Activated CD8-positive, alpha-beta memory T cell treated with anti-CD3 and anti-CD28 coated beads, Interleukin-2, amount 50 U/mL, for 24 hours (primary cell): ENCODE results near the gene ABI2.
"Not testable (repeated sequence)": the region's sequence is repeated elsewhere in the genome, so short reads cannot be mapped to it uniquely, and the experiment has no call there.

ENCODE experiments used
- DNase-seq: peaks from one replicate; pipeline ENCODE4 v3.0.0-alpha.2; 2020; ENCODE audit errors: extremely low read depth

The ABI2 gene

DNA sequence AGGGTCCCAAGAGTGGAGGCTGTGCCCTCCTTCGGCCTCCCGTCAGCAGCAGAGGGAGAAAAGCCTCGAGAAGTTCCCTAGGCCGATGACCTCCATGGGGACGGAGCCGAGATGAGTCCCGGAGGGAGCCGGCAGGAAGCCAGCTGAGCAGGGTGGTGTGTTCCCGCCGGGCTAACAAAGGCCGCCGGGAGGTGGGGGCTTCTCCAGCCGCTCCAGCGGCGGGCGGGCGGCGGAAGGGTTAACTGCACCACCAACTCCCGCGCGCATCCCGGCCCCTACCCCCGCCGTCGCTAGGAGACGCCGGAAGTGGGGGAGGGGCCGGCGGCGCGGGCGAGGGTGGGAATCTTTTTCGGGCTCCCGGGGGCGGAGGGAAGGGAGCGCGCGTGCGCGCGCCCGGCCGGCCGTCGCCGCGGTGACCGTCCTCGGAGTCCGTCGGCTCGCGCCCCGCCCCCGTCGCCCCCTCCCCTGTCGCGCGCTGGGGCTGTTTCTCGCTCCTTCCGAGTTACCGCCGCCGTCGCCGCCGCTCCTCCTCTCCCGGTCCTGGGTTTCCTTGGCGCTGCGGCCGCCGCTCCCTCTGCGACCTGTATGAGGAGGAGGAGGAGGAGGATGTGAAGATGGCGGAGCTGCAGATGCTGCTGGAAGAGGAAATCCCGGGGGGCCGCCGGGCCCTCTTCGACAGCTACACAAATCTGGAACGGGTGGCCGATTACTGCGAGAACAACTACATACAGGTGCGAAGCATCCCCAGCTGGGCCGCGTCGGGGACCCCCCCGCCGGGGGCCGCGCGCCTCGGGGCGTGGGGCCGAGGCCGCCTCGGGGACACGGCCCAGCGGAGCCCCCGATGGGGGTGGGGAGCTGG, at the start of gene ABI2:
Gene ABI2 (plus strand): TSS at position 494 of the 859 bp plus-strand sequence. CDS start 121 bp downstream, at position 615.
- peak; percentile 21 for DNase-seq

DNA sequence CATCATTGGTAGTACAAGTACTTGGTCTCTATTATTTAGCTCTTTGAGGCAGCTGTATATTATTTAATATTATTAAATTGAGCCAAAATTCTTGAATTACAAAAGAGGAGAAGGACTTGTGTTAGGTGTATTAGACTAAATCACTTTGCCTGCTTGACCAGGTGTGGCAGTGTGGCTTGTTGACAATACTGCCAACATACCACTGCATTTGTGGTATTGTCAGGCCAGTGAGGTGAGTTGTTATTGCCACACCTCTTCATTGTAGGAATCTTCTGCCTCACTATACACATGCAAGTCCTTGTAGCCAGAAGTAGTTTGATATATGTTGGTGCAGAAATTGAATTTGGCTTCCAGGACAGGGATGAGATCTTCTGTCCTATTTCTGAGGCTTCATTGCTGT, 48.9 kb upstream of the ABI2 start:
- no peak for DNase-seq

DNA sequence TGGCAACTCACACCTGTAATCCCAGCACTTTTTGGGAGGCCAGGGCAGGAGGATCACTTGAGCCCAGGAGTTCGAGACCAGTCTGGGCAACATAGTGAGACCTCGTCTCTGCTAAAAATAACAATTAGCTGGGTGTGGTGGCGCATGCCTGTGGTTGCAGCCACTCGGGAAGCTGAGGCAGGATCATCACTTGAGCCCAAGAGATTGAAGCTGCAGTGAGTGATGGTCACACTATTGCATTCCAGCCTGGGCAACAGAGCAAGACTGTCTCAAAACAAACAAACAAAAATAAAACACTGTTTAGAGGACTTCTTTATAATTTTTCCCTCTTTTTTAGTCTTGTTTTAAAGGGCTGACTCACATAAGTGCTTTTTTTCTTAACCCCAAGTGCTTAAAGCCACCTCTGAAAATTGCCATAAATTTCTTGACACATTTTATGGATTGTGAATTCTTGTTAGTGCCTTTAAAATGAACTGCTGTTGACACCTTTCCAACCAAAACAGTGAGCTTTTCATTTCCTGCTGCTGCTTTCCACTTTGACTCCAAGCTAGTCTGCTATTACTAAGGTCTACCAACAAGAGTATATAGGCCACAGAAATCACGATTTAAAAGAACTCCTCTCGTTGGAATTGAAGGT, 47.6 kb upstream of the ABI2 start:
- DNase-seq: no peak

DNA sequence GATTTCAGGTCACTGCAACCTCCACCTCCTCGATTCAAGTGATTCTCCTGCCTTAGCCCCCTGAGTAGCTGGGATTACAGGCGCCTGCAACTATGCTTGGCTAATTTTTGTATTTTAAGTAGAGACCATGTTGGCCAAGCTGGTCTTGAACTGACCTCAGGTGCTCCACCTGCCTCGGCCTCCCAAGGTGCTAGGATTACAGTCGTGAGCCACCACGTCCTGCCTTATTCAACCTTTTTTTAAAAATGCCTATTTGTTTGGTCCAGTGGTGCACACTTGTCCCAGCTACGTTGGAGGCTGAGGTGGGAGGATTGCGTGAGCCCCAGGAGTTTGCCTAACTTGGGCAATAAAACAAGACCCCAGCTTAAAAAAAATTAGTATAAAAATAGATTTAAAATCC, 46.1 kb upstream of the ABI2 start:
- DNase-seq: no peak

DNA sequence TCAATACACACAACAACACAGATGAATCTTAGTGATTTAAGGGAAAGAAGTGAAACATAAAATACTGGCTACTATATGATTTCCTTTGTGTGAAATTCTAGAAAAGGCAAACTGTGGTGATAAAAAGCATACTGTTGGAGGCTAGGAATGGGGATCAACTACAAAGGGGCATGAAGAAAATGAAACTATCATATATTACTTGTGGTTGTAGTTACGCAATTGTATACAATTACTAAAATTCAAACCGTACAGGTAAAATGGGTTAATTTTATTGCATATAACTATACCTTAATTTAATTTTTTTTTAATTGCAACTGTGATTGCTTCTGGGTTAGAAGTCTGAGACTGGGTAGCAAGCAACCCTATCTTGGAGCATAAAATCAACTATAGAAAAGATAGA, 41.7 kb upstream of the ABI2 start:
- DNase-seq: no peak

DNA sequence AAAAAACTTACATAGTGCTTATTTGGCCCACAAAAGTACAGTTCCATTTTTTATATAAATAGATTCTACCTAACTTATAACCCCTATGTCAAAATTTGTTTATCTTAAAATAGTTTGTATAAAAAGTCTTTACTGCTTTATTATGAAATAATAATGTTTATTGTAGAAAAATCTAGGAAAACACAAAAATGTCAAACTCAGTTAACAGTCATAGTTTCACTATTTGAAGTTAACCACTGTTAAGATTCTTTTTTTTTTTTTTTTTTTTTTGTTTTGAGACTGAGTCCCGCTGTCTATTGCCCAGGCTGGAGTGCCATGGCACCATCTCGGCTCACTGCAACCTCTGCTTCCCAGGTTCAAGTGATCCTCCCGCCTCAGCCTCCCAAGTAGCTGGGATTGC, 26.5 kb upstream of the ABI2 start:
- no peak for DNase-seq

DNA sequence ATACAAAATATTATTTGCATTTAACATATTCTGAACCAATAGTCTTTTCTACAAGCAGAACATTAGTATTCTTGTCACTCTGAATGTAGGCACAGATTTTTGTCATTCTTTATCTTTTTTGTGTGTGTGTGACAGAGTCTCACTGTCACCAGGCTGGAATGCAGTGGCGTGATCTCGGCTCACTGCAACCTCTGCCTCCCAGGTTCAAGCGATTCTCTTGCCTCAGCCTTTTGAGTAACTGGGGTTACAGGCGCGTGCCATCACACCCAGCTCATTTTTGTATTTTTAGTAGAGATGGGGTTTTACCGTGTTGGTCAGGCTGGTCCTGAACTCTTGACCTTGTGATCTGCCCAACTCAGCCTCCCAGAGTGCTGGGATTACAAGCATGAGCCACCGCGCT, 25.6 kb upstream of the ABI2 start:
- not testable (repeated sequence) for DNase-seq

DNA sequence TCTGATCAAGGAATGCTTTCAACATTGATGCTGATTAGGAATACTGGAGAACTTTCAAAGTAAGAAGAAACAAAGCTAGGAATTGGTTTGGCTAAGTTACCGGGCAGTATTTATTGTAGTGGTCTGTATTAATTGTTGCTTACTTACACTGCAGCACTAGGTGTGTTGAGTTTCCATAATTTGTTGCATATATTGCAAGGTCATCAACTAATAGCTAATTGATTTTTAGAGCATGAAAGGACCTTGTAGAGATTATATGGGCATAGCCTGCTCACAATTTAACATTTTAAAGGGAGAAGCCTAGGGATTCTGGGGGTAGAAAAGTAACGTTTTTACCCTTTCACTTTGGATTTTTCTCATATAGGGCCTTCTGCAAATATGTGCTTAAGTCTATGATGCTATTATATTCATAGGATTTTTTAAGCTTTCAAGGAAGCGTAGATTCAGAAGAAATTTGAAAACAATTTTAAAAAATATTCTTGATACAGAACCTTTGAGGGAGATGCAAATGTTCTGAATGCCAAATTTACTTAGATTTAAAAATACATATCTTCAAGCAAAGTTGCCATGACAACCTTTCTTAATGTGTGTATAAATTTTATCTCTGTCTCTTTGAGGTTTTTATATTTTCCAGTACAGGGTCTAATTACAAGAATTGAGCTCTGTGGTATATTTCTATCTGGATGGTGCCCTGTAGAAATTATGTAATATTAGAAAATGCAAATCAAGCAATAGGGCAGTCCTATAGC, 17.3 kb upstream of the ABI2 start:
- no peak for DNase-seq

DNA sequence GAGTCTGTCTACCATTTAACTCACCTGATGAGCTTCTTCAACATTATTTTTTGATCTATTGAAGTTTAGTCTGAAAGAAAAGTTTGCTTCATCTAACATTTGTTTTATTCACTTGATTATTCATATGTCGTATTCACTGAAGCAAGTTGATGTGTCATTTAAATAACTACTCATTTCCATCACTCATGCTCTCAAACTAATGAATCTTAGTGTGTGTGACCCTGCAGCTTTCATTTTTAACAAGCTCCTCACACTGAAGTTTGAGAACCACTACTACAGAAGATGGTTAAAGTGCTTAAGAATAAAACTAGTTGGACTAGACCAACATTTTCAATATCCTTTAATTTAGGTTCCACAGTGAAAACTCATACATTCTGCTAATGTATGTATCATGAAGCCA, 1.8 kb upstream of the ABI2 start:
- DNase-seq: no peak

DNA sequence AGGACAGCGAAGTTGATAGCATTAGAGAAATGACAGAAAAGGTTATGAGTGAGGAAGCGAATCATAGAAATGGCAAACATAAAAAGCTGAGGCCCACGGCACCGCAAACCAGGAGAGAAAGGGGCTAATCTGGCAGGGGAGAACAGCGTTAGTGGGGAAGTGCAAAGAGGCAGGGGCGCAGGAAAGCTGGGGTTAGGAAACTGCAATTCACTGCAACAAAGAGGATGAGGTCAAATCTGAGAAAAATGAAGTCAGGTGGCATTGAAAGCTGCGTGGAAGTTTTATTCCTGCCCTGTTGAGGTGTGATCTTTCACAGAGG, 653 bp upstream of the ABI2 start:
- no peak for DNase-seq

DNA sequence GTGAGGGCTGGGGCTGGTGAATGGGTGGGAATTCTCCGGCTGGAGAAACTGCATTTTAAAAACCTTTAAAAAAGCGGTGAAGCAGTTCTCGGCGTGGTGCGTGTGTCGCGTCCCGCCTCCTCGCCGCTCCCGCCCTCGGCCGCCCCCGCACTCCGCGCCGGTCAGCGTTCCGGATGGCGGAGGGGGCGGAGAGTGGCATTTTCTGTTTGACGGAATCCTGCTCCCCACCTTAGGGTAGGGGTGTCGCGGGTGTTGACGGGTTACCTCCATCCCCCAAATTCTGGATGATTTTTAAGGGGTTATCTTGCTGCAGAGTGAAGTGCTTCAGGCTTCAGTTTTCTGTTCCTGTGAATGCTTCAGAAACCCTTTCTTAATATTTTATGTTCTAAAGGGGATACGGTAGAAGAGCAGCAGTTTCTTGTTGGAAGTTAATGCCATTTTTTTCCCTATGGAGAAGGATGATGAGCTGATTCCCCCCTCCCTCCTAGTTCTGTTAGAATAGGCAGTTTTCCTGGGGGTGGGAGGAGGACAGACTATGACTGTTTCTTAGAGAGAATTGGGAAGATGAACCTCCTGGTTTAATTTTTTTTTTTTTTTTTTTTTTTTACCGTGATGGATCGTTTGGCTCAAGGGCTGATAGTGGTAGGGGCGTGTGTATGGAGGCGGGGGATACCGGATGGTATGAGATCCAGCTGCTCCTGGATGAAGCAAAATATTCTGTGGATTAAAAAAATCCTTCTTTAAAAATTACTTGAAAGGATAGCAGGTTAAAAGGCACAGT, 756 bp downstream of the ABI2 start:
- DNase-seq: no peak

DNA sequence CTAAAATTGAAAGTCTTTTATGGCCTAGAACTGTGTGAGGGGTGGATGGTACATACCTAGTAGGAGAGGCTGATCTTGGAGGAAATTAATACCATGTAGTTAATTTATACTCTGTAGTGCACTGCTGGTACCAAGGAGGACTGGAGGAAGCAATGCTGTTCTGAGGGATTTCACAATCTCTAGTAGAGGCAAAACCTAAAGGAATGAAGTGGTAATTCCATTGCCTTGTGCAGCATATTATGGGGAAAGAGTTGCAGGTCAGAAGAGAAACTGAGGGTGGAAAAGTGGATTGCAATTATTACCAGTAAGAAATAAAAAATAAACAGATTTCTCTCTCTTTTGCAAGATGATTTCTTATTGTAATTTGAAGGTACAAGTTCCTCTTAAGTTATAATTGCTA, 2.2 kb downstream of the ABI2 start:
- no peak for DNase-seq

DNA sequence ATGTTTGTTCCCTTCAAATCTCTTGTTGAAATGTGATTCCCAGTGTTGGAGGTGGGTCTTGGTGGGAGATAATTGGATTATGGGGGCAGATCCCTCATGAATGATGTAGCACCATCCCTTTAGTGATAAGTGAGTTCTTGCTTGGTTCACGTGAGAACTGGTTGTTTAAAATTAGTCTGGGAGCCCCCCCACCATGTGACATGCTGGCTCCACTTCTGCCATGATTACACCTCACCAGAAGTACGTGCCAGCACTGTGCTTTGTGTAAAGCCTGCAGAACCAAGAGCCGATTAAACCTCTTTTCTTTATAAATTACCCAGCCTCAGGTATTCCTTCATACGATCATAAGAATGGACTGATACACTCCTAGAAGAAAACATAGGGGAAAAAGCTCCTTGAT, 10.1 kb downstream of the ABI2 start:
- DNase-seq: no peak

DNA sequence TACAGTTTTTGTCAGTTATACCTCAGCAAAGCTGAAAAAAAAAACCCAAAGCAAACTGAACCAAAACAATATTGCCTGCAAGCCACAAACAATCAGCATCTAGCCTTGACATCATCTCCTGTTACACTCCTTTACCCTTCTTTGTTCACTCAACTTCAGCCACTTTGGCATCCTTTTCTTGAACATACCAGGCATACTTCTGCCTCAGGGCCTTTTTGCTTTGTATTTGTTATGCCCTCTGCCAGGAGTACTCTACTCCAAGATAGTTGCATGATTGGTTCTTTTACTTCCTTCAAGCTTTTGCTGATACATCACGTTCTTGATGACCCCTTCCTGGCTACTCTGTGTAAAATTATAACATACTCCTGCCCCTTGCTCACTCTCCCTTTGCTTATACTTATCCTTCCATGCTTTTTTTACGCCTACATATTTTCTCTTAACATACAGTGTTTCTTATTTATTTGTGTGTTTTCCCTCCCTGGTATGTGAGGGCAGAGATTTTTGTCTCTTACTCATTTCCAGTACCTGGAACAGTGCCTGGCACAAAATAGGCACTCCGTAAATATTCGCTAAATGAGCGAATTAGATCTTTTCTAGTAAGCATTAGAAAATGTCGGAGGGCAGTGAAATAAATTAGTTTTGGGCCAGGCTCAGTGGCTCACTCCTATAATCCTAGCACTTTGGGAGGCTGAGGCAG, 12.7 kb downstream of the ABI2 start:
- DNase-seq: no peak

DNA sequence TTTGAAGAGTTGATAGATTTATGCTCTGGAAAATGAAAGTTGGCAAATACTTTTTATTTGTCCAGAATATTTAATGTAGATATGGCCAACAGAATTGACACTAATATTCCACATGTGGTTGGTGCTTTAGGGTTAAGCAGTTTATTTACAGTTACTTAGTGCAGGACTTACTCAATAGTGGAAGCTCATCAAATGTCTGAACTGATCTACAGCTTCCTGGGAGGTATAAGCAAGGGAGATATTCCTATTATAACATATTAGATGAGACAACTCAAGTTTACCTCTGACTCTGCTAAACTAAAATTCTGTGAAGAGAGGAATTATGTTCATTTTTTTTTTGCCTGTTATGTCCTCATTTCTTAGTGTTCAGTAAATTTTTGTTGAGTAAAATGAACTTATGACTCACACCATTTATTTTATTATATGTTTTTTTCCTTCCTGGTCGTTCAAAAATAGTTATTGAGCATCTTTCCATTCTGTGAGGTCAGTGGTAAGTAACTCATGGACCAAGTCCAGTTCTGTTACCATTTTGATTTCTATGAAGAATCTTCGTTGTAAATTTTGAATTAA, 13.6 kb downstream of the ABI2 start:
- no peak for DNase-seq

DNA sequence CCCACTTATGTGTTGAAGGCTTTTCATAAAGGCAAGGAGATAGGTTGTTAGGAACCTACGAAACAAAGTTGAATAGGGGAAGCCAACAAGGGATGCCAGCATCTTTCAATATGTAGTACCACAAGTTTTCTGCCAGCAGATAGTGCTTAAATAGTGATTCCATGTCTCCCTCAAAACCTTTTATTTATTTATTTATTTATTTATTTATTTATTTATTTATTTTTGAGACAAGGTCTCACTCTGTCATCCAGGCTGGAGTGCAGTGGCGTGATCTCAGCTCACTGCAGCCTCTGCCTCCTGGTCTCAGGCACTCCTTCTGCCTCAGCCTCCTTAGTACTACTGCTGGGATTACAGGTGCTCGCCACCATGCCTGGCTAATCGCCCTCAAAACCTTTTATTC, 14.2 kb downstream of the ABI2 start:
- not testable (repeated sequence) for DNase-seq

DNA sequence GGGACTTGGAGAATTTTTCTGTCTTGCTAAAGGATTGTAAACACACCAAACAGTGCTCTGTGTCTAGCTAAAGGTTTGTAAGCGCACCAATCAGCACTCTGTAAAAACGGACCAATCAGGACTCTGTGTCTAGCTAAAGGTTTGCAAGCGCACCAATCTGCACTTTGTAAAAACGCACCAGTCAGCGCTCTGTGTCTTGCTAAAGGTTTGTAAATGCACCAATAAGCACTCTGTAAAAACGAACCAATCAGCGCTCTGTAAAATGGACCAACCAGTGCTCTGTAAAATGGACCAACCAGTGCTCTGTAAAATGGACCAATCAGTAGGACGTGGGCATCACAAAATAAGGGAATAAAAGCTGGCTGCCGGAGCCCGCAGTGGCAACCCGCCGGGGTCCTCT, 16.5 kb downstream of the ABI2 start:
- DNase-seq: no peak

DNA sequence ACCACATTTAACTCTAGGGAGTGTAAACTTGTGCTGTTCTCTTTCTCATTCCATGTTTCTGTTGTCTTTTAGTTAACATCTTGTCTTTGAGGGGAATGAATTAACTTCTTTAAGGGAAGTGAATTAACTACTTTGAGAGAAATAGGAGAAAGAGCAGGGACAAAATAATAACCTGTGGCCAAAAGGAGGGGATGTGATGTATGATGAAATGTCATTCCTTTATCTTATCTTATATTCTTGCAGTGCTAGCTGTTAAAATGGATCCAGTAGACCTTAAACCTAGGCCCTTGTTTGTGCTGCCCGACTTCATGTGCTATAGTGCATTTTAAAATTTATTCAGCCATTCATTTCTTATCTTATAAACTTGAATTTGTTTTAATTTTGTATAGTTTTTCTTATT, 18.4 kb downstream of the ABI2 start:
- no peak for DNase-seq

DNA sequence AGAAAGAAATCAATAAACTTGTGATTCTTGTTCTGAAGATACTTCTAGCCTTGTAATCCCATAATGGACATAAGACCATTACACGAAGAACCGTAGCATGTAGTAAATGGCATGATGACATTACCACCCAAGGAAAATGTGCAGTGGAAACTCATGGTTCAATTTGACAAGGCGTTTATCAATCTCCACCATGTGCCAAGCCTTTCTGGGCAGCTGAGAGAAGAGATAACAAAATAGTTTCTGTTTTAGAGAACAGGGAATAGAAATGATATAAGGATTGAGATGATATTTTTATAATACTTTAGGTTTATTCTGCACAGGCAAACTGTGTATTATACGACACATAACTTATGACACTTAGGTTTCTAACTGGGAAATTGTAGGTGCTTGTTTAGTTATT, 19.2 kb downstream of the ABI2 start:
- DNase-seq: no peak

DNA sequence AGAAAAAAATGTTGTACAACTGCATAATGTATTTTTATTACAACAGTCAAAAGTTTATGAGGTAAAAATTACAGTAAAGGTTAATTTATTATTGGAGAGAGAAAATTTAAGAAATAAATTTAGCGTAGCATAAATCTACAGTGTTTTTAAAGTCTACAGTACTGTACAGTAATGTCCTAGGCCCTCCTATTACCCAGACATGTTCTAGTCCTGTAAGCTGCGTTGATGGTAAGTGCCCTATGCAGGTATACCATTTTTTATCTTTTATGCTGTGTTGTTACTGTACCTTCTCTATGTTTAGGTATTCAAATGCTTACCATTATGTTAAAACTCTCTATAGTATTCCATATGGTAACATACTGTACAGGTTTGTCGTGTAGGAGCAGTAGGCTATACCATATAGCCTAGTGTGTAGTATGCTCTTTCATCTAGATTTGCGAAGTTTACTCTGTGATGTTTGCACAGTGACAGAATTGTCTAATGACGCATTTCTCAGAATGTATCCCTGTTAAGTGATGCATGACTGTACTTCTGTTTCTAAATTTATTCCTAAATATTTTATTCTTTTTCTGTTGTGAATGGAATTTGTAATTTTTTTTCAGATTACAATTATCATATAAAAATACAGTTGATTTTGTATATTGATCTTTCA, 24.5 kb downstream of the ABI2 start:
- no peak for DNase-seq

DNA sequence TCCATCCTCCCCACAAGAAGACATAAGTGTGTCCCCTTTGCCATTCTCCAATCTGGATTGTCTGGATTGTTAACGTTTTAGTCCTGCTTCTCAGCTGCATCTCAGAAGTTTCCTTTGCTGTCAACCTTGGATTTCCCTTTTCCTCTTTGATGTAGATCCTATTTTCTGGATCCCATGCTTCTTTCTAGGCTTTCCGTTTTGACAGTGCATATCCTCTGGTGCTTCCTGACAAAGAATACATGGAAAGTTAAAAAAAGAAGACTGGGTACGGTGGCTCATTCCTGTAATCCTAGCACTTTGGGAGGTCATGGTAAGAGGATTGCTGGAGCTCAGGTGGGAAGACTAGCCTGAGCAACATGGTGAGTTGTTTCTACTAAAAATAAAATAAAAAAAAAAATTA, 26.8 kb downstream of the ABI2 start:
- DNase-seq: no peak
